Erythroblast (primary cell): Measurements from ENCODE around the gene EOLA1.

Source experiments
- GATA1 ChIP-seq: IDR thresholded peaks from 2 replicates; pipeline ENCODE4 v1.6.1; 2011; ENCODE audit warnings: low read depth, mild to moderate bottlenecking, control low read depth, low read length, moderate library complexity
- POLR2A ChIP-seq: IDR thresholded peaks from 2 replicates; pipeline ENCODE4 v1.6.1; 2011; ENCODE audit warnings: mild to moderate bottlenecking, low read length

DNA sequence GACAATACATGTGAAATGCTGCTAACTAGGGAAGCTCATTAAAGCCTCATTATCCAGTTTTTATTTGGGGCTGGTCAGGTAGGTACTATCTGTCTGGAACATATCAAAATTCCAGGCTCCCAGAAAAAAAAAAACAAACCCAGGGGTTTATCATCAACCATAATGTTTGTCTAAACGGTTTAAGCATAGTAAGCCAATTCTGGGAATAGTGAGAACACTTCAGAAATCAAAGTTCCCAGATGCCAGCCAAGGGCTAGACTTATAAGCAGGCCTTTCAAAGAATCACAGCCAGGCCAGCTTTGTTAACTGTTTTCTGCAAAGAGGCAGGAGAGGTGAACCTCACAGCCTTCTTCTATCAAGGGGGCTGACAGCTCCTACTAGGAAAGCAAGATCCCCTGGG is 43.8 kb upstream of the EOLA1 start:
- TF ChIP-seq POLR2A (no peak), GATA1 (no peak)
